Thyroid gland (tissue), 4 donors: ENCODE results near the gene KCTD17. TPM values are rescaled to one million over a fixed set of nuclear protein-coding genes. Genes with fewer than 3 reads are reported as not detected.

Source experiments
- DNase-seq, 2 donors: peaks; one replicate each; pipeline ENCODE4 v3.0.0-alpha.2; 2019
- H3K27ac ChIP-seq, 3 donors: fragments of 200-600 bp; sonication (generic); 1 replicate in 2 of 3; 2 replicates in 1 of 3; pipeline ENCODE4 v1.5.1; 2016 to 2019; ENCODE audit warnings: mild to moderate bottlenecking in 1 of 3, moderate library complexity in 1 of 3
- H3K27me3 ChIP-seq: fragments of 200-600 bp; sonication (generic); one replicate; pipeline ENCODE4 v1.5.1; 2019
- H3K36me3 ChIP-seq, 2 donors: fragments of 200-600 bp; sonication (generic); one replicate each; pipeline ENCODE4 v1.5.1; 2016 to 2019
- H3K4me1 ChIP-seq, 2 donors: fragments of 200-600 bp; sonication (generic); one replicate each; pipeline ENCODE4 v1.5.1; 2017 to 2019
- H3K4me3 ChIP-seq, 3 donors: fragments of 200-600 bp; sonication (generic); replicated peaks in 1 of 3; 1 replicate in 2 of 3; 2 replicates in 1 of 3; pipeline ENCODE4 v1.5.1; 2016; ENCODE audit warnings: mild to moderate bottlenecking in 1 of 3
- H3K9me3 ChIP-seq: fragments of 200-600 bp; sonication (generic); one replicate; pipeline ENCODE4 v1.5.1; 2017
- CTCF ChIP-seq, 6 experiments: fragments of 200-600 bp in 3 of 6; fragments of 450-650 bp in 3 of 6; sonication (generic) in 3 of 6; IDR thresholded peaks; one replicate each; pipeline ENCODE4 v1.5.1; 2016 to 2019; ENCODE audit warnings: antibody characterized with exemption in 6 of 6, mild to moderate bottlenecking in 2 of 6, inconsistent platforms in 1 of 6, moderate library complexity in 1 of 6
- POLR2A ChIP-seq, 2 donors: fragments of 450-650 bp; IDR thresholded peaks; one replicate each; pipeline ENCODE4 v1.6.1; 2017; ENCODE audit warnings: antibody characterized with exemption in 2 of 2, mild to moderate bottlenecking in 2 of 2, moderate library complexity in 1 of 2
- WGBS, 2 donors: methylation state at CpG; one replicate each; pipeline ENCODE4 v1.1.5; 2017; 5-methylcytosine and 5-hydroxymethylcytosine counted together
- intact Hi-C: fragments of 100-400 bp; cut with DNase I; formaldehyde crosslinking; loops from one replicate; pipeline ENCODE4 v1.15.1; 2023
- total RNA-seq, 4 donors: library from RNA; depleted of rRNA; stranded (reverse); fragments of >200 nt; gene quantifications; one replicate each; pipeline ENCODE4 v1.2.3, GENCODE V29; 2016

The KCTD17 gene
- total RNA-seq, 4 donors from 2014 or later = 6.1 to 18.9 (median 12.6) TPM

GRCh38 chr22:37027556-37027955 is 24.0 kb upstream of the KCTD17 start:
- intact Hi-C loops = no loop called here
- TF ChIP-seq POLR2A (IDR thresholded peaks at IDR 0.05) (no peak), CTCF (IDR thresholded peaks at IDR 0.05) (no peak)
- Histone ChIP-seq H3K27me3 (no peaks in the 10 kb centered on the region), H3K9me3 (no peaks in the 10 kb centered on the region), H3K4me3 (no peak overlapping the region), H3K36me3 (peaks cover 8 to 30% of the 10 kb centered on the region in 2 donors), H3K27ac (no peak overlapping the region), H3K4me1 (peaks cover 10 to 39% of the 10 kb centered on the region in 2 donors)
- 93 to 94% methylated on average over 7 of the region's 7 CpGs for WGBS, 2 donors
- no peak for DNase-seq

DNA sequence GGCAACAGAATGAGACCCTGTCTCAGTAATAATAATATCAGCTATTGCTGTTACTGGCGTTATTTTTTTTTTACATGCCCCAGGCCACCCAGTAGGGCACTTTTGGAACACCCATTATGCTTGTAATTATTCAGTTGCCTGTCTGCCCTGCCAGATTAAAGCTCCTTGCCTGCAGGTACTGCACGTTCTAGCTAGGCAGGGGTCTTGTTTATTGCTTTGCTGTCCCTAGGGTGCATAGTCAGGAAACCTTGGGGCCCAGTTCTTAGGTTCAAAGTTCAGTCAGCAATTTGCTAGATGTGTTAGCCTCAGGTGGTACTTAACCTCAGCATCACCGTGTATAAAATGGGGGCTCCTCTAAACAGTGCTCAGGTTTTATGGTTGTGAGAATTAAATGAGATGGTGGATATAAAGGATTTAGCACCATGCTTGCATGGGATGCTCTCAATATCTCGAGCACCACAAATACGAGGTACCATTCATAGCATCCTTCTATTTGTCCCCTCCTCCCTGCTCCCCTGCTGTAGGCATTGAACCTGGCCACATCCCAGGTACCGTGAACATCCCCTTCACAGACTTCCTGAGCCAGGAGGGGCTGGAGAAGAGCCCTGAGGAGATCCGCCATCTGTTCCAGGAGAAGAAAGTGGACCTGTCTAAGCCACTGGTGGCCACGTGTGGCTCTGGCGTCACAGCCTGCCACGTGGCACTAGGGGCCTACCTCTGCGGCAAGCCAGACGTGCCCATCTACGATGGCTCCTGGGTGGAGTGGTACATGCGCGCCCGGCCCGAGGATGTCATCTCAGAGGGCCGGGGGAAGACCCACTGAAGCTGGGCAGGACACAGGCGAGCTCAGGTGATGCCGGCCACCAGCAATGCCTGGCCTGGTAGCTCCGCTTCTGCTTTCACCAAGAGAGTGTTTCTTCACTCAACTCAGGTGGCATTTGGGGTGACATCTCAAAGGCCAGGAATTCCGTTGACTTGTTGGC is 22.6 kb upstream of the KCTD17 start:
- Histone ChIP-seq H3K36me3 (peaks cover 8 to 30% of the 10 kb centered on the region in 2 donors), H3K4me3 (no peak overlapping the region), H3K27ac (no peak overlapping the region), H3K4me1 (peaks cover 15 to 37% of the 10 kb centered on the region in 2 donors), H3K27me3 (no peaks in the 10 kb centered on the region), H3K9me3 (no peaks in the 10 kb centered on the region)
- 96% methylated on average over 16 to 22 of the region's 22 CpGs for WGBS, 2 donors
- intact Hi-C loops = no loop called here
- TF ChIP-seq POLR2A (IDR thresholded peaks at IDR 0.05) (no peak), CTCF (IDR thresholded peaks at IDR 0.05) (no peak)
- DNase-seq = no peak

DNA sequence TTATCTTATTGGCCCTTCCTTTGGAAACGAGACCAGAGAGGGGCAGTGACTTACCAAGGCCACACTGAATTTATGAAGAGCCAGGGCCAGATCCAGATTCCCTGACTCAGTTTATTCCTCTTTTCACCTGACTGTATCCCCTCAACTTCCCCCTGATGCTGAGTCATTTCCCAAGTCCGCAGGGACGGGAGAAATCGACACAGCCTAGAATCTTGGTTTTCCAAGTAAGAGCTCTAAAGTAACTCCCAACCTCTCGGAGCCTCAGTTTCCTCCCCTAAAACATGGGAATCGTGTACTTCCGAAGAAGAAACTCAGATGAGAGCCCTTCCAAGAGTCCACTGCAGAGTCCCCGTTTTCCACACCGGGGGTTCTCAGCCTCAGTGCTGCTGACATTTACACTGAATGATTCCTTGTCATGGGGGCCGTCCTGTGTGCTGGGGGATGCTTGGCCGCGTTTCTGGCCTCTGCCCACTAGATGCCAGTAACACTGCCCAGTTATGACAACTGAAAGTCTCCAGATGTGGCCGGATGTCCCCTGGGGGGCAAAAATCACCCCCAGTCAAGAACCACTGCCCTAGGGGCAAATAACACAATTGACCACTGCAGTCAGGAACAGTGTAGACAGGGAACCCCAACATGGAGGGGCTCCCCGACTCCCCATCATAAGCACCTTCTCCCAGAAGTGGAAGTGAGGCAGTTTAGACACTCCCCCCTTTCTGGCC is 20.8 kb upstream of the KCTD17 start:
- TF ChIP-seq CTCF (IDR thresholded peaks at IDR 0.05) (no peak), POLR2A (IDR thresholded peaks at IDR 0.05) (no peak)
- no peak for DNase-seq
- intact Hi-C loops = loop anchor here (10.0 kb wide), 1 partner anchor 166 kb away; the partner anchor contains the start of gene NCF4
- H3K27me3 ChIP-seq = no peaks in the 10 kb centered on the region
- peaks cover 8 to 20% of the 10 kb centered on the region in 2 donors for H3K36me3 ChIP-seq
- no peak overlapping the region for H3K27ac ChIP-seq
- no peaks in the 10 kb centered on the region for H3K9me3 ChIP-seq
- WGBS, 2 donors = 80 to 82% methylated on average over 14 of the region's 14 CpGs
- no peak overlapping the region for H3K4me3 ChIP-seq
- peaks cover 15 to 27% of the 10 kb centered on the region in 2 donors for H3K4me1 ChIP-seq

DNA sequence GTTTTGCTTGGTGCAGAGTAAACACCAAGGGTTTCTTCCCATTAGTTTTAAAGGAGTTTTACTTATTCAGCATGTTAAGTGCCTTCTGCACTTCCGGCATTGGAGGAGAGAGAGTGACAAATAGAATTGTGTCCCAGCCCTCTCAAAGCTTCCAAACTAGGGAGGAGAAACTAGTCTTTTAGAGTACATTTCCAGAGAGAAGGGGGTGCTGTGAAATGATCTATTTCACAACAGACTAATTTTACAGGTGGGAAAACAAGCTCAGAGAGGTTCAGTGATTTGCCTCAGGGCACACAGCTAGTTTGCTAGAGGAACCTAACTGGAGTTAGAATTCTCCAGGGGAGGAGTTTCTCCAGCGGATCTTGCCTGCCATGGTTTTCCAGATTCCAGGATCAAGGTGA is 19.4 kb upstream of the KCTD17 start:
- H3K36me3 ChIP-seq = peaks cover 8 to 16% of the 10 kb centered on the region in 2 donors
- TF ChIP-seq POLR2A (IDR thresholded peaks at IDR 0.05) = no peak
- TF ChIP-seq CTCF (IDR thresholded peaks at IDR 0.05) = no peak
- no peak for DNase-seq
- H3K4me1 ChIP-seq = peaks cover 15 to 16% of the 10 kb centered on the region in 2 donors
- H3K9me3 ChIP-seq = no peaks in the 10 kb centered on the region
- WGBS, 2 donors = 38 to 42% methylated on average over 2 of the region's 2 CpGs
- no peak overlapping the region for H3K4me3 ChIP-seq
- no peaks in the 10 kb centered on the region for H3K27me3 ChIP-seq
- intact Hi-C loops = loop anchor here (10.0 kb wide), 1 partner anchor 167 kb away; the partner anchor contains the start of gene NCF4
- H3K27ac ChIP-seq = no peak overlapping the region
